GM10847 (cell line): ENCODE data around the gene SSU72.

Experiments
- POLR2A ChIP-seq: IDR thresholded peaks from 2 replicates; pipeline ENCODE4 v1.6.1; 2011; ENCODE audit not compliant: insufficient read length; ENCODE audit errors: extremely low read depth

SSU72 gene

GRCh38 chr1:1574721-1575537 lies at the start of gene SSU72:
Gene SSU72, minus strand, starts transcription at chr1:1574863. Its CDS starts 306 bp downstream, at chr1:1574557.
- peak; percentile 89 for TF ChIP-seq POLR2A

- TF ChIP-seq POLR2A, result no peak
Observed at GRCh38 chr1:1623631-1624442, 49.2 kb upstream of the SSU72 start.

- no peak for TF ChIP-seq POLR2A
Observed at GRCh38 chr1:1623181-1623630, 48.5 kb upstream of the SSU72 start.

- no peak for TF ChIP-seq POLR2A
Observed at GRCh38 chr1:1622788-1623094, 48.1 kb upstream of the SSU72 start.

DNA sequence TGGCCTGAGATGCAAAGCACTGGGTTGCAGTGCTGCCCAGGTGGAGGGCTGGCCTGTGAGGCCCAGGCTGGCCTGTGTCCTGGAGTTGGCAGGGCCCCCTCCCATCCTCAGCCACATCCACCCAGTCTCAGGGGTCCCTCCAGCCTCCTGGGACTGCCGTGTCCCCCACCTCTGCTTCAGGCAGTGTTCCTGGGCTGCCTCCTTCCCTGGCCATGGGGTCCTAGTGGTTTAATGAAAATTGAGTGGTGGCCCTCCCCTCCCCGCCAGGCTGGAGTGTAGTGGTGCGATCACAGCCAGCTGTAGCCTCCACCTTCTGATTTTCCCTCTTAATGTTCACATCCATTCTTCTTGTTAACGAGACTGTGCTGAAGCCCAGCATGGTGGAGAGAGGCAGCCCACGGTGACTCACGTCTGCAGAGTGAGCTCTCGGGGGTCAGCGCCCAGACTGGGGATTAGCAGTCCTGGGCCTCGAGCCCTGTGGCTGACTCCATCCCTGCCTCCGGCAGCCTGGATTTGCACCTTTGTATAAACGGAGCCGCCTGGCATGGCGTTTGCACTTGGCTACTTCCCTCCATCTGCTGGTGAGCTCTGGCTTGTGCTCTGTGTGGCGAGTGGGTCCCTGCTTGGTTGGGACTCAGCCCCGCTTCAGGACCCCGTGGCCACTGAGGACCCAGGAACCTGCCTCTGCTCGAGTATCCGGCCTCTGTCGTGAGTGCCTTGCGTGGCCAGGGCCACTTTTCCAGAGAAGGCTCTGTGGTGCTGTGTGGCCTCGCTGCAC lies 47.5 kb upstream of the SSU72 start:
- no peak for TF ChIP-seq POLR2A

- TF ChIP-seq POLR2A, result no peak
Observed at GRCh38 chr1:1621173-1622009, 46.7 kb upstream of the SSU72 start.

DNA sequence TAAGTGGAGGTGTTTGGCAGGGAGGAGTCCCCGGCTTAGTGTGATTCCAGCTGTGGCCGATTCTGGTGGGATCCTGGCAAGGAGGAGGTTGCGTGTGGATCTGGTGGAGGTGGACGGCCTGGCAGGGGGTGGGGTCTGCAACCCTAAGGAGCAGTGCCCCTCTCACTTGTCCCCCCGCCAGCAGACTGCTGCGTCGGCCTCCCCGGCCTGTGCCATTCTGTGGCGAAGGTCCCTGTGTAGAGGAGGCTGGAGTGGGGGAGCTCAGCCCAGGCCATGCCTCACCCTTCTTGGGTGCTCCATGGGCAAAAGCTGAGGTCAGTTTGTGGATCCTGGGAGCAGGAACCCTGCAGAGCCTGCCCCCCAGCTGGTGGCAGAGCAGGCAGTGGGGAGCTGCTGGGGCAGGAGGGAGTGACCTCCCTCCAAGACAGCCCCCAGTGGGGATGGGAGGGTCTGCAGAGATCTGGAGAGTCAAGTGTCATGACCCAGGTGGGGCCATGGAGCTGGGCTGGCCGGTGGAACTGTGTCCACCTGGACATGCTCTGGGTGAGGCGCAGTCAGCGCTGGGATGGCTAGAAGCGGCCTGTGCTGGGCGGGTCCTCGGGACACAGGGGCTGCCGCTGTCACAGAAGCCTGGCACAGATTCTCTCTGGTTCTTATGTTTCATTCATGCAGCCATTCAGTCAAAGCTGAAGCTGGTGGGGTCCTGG lies 45.9 kb upstream of the SSU72 start:
- no peak for TF ChIP-seq POLR2A

DNA sequence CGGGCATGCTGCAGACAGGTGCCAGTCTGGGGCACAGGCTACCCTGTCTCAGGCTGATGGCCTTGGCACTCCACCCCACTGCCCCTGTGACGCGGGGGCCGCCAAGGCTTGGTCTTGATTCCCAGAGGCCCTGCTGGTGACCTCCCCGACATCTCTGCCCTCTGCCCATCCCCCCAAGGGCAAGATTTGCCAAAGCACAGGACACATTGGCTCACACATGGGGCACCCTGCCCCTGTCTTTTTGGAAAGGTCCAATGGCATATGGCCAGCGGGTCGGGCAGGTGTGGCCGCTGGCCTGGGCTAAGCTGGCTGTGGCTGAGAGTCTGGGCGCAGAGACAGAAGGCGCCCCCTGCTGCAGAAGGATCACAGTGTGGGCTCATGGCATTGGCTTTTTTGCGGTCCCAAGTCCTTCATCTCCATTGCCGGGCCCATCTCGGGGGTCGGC lies 45.3 kb upstream of the SSU72 start:
- no peak for TF ChIP-seq POLR2A

- TF ChIP-seq POLR2A, result no peak
Observed at GRCh38 chr1:1618396-1619068, 43.9 kb upstream of the SSU72 start.

DNA sequence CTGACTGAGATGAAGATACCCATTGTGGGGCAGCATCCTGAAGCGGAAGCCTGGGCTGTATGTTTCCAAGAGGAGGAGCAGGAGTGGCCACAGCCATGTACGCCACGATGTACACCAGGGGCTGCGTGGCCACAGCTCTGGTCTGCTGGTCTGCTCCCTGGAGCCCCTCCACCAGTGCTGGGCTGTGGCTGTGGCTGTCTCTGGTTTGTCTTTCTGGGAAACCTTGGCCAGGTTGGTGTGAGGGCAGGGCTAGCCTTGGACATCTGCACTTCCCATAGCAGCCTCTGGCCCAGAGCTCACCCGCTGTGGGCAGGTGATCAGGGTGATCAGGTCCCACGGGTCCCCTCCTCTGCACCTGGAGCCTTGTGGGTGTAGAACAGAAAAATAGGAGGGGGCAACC lies 43.3 kb upstream of the SSU72 start:
- TF ChIP-seq POLR2A, result no peak

- no peak for TF ChIP-seq POLR2A
Observed at GRCh38 chr1:1617516-1617915, 42.9 kb upstream of the SSU72 start.

GRCh38 chr1:1616838-1617237 lies 42.2 kb upstream of the SSU72 start:
- TF ChIP-seq POLR2A, result no peak

DNA sequence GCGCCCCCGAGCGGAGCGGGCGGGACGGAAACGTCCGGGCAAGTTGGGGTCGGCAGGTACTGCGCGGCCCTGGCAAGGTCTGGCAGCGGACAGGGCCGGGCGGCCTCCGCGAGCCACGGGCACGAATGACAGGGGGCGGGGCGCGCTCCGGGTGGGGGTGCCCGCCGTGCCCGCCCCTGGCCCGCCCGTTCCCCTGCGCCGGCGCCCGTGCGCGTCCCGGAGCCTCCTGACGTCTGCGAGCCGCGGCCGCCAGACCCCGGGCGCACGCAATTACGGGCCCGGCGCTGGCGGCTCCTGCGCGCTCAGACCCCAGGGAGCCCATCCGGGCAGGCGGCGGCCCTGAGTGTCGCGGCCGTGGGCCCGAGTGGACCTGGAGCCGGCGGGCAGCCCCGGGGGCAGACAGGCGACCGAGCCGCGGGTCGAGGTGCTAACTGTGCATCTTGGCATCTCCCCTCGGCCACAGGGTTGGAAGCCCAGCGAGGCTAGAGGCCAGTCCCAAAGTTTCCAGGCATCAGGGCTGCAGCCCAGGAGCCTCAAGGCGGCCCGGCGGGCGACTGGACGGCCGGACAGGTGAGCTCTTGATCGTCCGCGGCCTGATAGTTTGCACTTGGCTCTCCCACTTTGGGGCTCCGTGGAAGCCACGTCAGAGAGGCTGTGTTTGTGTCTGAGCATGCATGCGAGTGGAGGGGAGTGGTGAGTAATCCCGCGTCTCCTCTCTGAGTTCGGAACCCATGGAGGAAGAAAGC lies 41.6 kb upstream of the SSU72 start:
- no peak for TF ChIP-seq POLR2A
